ENCODE results near the gene CCDC57.

The CCDC57 gene

GRCh38 chr17:82118168-82118814, 94.4 kb downstream of the CCDC57 start:
- no peaks in the 10 kb centered on the region for H3K36me3 ChIP-seq (ENCODE audit: control insufficient read depth, low read depth, low read length)
- no peaks in the 10 kb centered on the region for H3K4me1 ChIP-seq (ENCODE audit: control insufficient read depth, low read depth, low read length)
- H3K27me3 ChIP-seq (ENCODE audit: control insufficient read depth, insufficient read depth, low read length), result no peaks in the 10 kb centered on the region
- H3K9ac ChIP-seq (ENCODE audit: low read length), result no peak overlapping the region
- no peak overlapping the region for H3K27ac ChIP-seq (ENCODE audit: low read length)
- no peak overlapping the region for H3K4me3 ChIP-seq (ENCODE audit: low read length)
- no peaks in the 10 kb centered on the region for H3K9me3 ChIP-seq (ENCODE audit: control insufficient read depth, low read depth, low read length)

DNA sequence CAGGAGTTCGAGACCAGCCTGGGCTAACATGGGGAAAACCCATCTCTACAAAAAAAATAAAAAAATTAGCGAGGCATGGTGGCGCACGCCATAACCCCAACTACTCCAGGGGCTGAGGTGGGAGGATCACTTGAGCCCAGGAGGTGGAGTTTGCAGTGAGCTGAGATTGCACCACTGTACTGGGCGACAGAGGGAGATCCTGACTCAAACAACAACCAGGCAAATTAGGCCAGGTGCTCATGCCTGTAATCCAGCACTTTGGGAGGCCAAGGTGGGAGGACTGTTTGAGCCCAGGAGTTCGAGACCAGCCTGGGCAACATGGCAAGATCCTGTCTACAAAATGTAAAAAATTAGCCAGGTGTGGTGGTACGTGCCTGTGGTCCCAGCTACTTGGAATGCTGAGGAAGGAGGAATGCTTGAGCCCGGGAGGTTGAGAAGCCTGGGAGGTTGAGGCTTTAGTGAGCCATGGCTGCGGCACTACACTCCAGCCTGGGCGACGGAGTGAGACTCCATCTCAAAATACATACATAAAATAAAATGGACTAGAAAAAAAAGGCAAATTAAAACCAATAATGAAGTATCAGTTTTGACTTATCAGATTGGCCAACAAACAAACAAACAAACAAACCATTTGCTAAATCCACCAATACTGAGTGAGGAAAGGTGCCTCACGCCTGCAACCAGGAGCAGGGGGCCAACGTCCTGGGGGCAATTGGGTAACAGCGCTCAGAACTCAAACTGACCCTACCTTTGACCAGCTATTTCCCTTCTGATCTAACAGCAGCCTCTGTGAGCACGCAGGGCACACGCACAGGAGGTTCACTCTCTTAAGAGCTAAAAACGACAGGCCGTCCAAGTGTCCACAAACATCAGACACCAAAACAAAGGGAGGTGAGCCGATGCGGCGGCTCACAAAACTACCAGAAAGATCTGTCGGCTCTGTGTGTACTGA, 95.2 kb downstream of the CCDC57 start:
- H3K4me3 ChIP-seq (ENCODE audit: low read length), result no peak overlapping the region
- no peaks in the 10 kb centered on the region for H3K27me3 ChIP-seq (ENCODE audit: control insufficient read depth, insufficient read depth, low read length)
- no peaks in the 10 kb centered on the region for H3K9me3 ChIP-seq (ENCODE audit: control insufficient read depth, low read depth, low read length)
- no peak overlapping the region for H3K9ac ChIP-seq (ENCODE audit: low read length)
- no peaks in the 10 kb centered on the region for H3K4me1 ChIP-seq (ENCODE audit: control insufficient read depth, low read depth, low read length)
- H3K27ac ChIP-seq (ENCODE audit: low read length), result no peak overlapping the region
- H3K36me3 ChIP-seq (ENCODE audit: control insufficient read depth, low read depth, low read length), result no peaks in the 10 kb centered on the region

DNA sequence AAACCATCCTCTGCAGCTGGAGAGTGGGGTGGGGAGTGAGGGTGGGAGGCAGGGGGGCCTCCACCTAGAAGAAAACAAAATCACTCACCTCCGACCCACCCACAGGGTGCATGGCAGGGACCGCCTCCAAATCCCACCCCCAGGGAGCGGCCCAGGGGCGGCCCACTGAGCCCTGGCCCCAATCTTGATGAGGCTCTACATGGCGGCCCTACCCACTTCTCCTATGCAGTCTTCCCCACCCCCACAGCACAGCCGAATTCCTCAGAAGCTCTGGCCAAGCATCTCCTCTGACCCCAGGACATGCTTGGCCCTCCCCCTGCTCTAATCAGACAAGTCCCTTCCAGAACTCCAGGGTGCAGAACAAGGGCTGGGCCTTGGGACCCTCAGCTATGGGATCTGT, 96.4 kb downstream of the CCDC57 start:
- no peak overlapping the region for H3K27ac ChIP-seq (ENCODE audit: low read length)
- no peaks in the 10 kb centered on the region for H3K9me3 ChIP-seq (ENCODE audit: control insufficient read depth, low read depth, low read length)
- H3K9ac ChIP-seq (ENCODE audit: low read length), result no peak overlapping the region
- H3K4me3 ChIP-seq (ENCODE audit: low read length), result no peak overlapping the region
- no peaks in the 10 kb centered on the region for H3K4me1 ChIP-seq (ENCODE audit: control insufficient read depth, low read depth, low read length)
- H3K36me3 ChIP-seq (ENCODE audit: control insufficient read depth, low read depth, low read length), result no peaks in the 10 kb centered on the region
- peaks cover 4% of the 10 kb centered on the region for H3K27me3 ChIP-seq (ENCODE audit: control insufficient read depth, insufficient read depth, low read length)

- no peak overlapping the region for H3K27ac ChIP-seq (ENCODE audit: low read length)
- no peak overlapping the region for H3K9ac ChIP-seq (ENCODE audit: low read length)
- no peaks in the 10 kb centered on the region for H3K9me3 ChIP-seq (ENCODE audit: control insufficient read depth, low read depth, low read length)
- no peak overlapping the region for H3K4me3 ChIP-seq (ENCODE audit: low read length)
- H3K36me3 ChIP-seq (ENCODE audit: control insufficient read depth, low read depth, low read length), result no peaks in the 10 kb centered on the region
- peaks cover 4% of the 10 kb centered on the region for H3K27me3 ChIP-seq (ENCODE audit: control insufficient read depth, insufficient read depth, low read length)
- H3K4me1 ChIP-seq (ENCODE audit: control insufficient read depth, low read depth, low read length), result no peaks in the 10 kb centered on the region
Measured at GRCh38 chr17:82114872-82115271, 97.8 kb downstream of the CCDC57 start.

DNA sequence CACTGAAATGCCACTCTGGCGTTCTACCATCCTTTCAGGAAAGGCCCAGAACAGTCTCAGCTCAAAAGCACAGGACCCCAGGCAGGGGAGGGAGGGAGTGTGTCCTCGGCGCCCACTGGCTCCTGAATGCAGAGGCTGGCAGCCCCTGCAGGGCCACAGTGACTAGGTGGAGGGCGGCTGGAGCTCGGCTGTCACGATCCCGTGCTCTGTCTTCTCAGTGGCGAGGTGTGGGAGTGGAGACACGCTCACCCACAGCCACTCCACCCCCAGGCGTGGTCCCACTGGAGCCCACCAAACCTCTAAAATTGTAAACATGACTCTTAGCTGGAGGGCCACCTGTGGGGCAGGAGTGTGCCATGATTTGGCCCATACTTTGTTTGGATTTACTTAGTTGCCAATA, 98.2 kb downstream of the CCDC57 start:
- Histone ChIP-seq H3K36me3 (ENCODE audit: control insufficient read depth, low read depth, low read length) (no peaks in the 10 kb centered on the region), H3K27me3 (ENCODE audit: control insufficient read depth, insufficient read depth, low read length) (peaks cover 4% of the 10 kb centered on the region), H3K9ac (ENCODE audit: low read length) (no peak overlapping the region), H3K27ac (ENCODE audit: low read length) (no peak overlapping the region), H3K9me3 (ENCODE audit: control insufficient read depth, low read depth, low read length) (no peaks in the 10 kb centered on the region), H3K4me1 (ENCODE audit: control insufficient read depth, low read depth, low read length) (no peaks in the 10 kb centered on the region), H3K4me3 (ENCODE audit: low read length) (no peak overlapping the region)

- Histone ChIP-seq H3K4me3 (ENCODE audit: low read length) (no peak overlapping the region), H3K9me3 (ENCODE audit: control insufficient read depth, low read depth, low read length) (no peaks in the 10 kb centered on the region), H3K36me3 (ENCODE audit: control insufficient read depth, low read depth, low read length) (no peaks in the 10 kb centered on the region), H3K27me3 (ENCODE audit: control insufficient read depth, insufficient read depth, low read length) (peaks cover 6% of the 10 kb centered on the region), H3K9ac (ENCODE audit: low read length) (no peak overlapping the region), H3K27ac (ENCODE audit: low read length) (no peak overlapping the region), H3K4me1 (ENCODE audit: control insufficient read depth, low read depth, low read length) (no peaks in the 10 kb centered on the region)
Measured at GRCh38 chr17:82113941-82114340, 98.7 kb downstream of the CCDC57 start.

GRCh38 chr17:82113422-82113821, 99.2 kb downstream of the CCDC57 start:
- no peak overlapping the region for H3K27ac ChIP-seq (ENCODE audit: low read length)
- H3K27me3 ChIP-seq (ENCODE audit: control insufficient read depth, insufficient read depth, low read length), result peaks cover 9% of the 10 kb centered on the region
- no peak overlapping the region for H3K4me3 ChIP-seq (ENCODE audit: low read length)
- H3K4me1 ChIP-seq (ENCODE audit: control insufficient read depth, low read depth, low read length), result no peaks in the 10 kb centered on the region
- no peaks in the 10 kb centered on the region for H3K9me3 ChIP-seq (ENCODE audit: control insufficient read depth, low read depth, low read length)
- H3K36me3 ChIP-seq (ENCODE audit: control insufficient read depth, low read depth, low read length), result no peaks in the 10 kb centered on the region
- H3K9ac ChIP-seq (ENCODE audit: low read length), result no peak overlapping the region

DNA sequence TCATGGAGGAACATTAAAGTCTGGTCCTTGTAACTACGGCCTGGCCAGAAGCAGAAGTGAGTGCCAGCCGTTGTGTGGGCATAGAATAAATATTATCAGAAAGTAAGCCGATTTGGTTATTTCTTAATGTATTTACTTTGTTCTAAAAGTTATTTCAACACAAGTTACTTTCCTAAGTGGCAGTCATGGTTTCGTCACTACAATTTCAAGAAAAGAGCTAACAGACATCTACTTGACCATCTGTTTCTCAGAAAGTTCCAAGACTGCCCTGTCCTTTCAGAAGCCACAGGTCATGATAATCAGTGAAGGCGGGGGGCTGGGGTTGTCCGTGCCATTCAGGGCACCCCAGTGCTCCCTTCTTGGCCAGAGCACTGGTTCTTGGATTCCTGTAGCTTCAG, 99.7 kb downstream of the CCDC57 start:
- no peak overlapping the region for H3K4me3 ChIP-seq (ENCODE audit: low read length)
- no peaks in the 10 kb centered on the region for H3K9me3 ChIP-seq (ENCODE audit: control insufficient read depth, low read depth, low read length)
- no peaks in the 10 kb centered on the region for H3K4me1 ChIP-seq (ENCODE audit: control insufficient read depth, low read depth, low read length)
- H3K36me3 ChIP-seq (ENCODE audit: control insufficient read depth, low read depth, low read length), result no peaks in the 10 kb centered on the region
- peaks cover 9% of the 10 kb centered on the region for H3K27me3 ChIP-seq (ENCODE audit: control insufficient read depth, insufficient read depth, low read length)
- H3K27ac ChIP-seq (ENCODE audit: low read length), result no peak overlapping the region
- H3K9ac ChIP-seq (ENCODE audit: low read length), result no peak overlapping the region

DNA sequence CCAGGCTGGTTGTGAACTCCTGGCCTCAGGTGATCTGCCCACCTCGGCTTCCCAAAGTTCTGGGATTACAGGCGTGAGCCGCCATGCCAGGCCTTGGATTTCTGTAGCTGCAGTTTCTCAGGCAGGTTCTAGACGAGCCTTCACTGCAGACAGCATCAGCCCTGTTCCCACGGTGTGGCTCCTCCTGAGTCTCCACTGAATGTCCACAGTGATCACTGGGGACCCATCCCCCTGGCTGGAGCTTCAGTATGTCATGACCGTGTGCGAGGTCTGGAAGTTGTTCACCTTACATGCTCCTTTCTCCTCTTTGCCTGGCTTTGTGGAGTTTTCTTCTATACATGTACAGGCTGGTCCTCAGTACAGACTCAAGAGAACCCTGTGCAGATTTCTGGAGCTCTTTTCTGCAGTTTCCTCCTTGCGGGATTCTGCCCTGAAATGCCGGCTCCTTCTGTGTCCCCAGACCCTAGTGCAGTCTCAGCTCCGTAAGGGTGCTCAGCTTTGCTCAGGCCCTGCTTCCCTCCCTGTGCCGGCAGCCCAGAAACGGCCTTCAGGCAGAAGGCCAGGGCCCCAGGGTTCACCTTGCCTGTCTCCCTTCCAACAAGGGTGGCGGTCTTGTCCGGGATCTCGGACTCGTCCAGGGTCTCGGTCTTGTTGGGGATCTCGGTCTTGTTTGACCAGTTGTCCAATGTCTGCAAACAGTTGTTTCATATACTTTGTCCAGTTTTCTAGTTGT, 100.3 kb downstream of the CCDC57 start:
- H3K9ac ChIP-seq (ENCODE audit: low read length), result no peak overlapping the region
- no peaks in the 10 kb centered on the region for H3K36me3 ChIP-seq (ENCODE audit: control insufficient read depth, low read depth, low read length)
- no peaks in the 10 kb centered on the region for H3K9me3 ChIP-seq (ENCODE audit: control insufficient read depth, low read depth, low read length)
- H3K27ac ChIP-seq (ENCODE audit: low read length), result no peak overlapping the region
- no peak overlapping the region for H3K4me3 ChIP-seq (ENCODE audit: low read length)
- H3K27me3 ChIP-seq (ENCODE audit: control insufficient read depth, insufficient read depth, low read length), result peaks cover 9% of the 10 kb centered on the region
- H3K4me1 ChIP-seq (ENCODE audit: control insufficient read depth, low read depth, low read length), result no peaks in the 10 kb centered on the region

- Histone ChIP-seq H3K9ac (ENCODE audit: low read length) (no peak overlapping the region), H3K36me3 (ENCODE audit: control insufficient read depth, low read depth, low read length) (no peaks in the 10 kb centered on the region), H3K27me3 (ENCODE audit: control insufficient read depth, insufficient read depth, low read length) (peaks cover 9% of the 10 kb centered on the region), H3K9me3 (ENCODE audit: control insufficient read depth, low read depth, low read length) (no peaks in the 10 kb centered on the region), H3K4me1 (ENCODE audit: control insufficient read depth, low read depth, low read length) (peaks cover 4% of the 10 kb centered on the region), H3K4me3 (ENCODE audit: low read length) (no peak overlapping the region), H3K27ac (ENCODE audit: low read length) (no peak overlapping the region)
Measured at GRCh38 chr17:82110298-82110697, 102.3 kb downstream of the CCDC57 start.

DNA sequence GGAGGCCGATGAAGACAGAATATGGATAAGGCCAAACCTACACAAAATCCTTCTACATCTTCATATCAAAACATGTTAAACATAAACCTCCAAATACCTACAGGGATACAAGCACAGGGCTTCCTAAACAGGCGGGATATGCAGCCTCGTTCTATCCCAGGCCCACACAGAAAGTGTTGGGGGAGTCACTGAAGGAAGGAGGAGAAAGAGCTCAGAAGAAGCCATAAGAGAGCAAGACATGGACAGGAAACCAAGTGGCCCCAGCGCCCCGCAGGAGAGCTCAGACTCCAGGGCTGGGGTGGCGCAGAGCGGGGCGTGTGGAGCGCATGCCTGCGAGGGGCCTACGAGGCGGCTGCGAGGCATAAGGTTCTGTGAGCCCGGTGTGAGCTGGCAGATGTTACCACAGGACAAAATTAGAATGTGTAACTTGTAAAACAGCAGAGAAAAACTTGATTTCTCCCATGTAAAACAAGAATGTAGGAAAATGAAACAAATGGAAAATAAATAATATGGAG, 103.6 kb downstream of the CCDC57 start:
- peaks cover 6% of the 10 kb centered on the region for H3K4me1 ChIP-seq (ENCODE audit: control insufficient read depth, low read depth, low read length)
- H3K9me3 ChIP-seq (ENCODE audit: control insufficient read depth, low read depth, low read length), result no peaks in the 10 kb centered on the region
- H3K4me3 ChIP-seq (ENCODE audit: low read length), result no peak overlapping the region
- H3K27me3 ChIP-seq (ENCODE audit: control insufficient read depth, insufficient read depth, low read length), result peaks cover 9% of the 10 kb centered on the region
- H3K27ac ChIP-seq (ENCODE audit: low read length), result no peak overlapping the region
- H3K9ac ChIP-seq (ENCODE audit: low read length), result no peak overlapping the region
- no peaks in the 10 kb centered on the region for H3K36me3 ChIP-seq (ENCODE audit: control insufficient read depth, low read depth, low read length)

All from iPS-18a (cell line).